ENCODE measurements around the gene TMEM242. TPM values are rescaled to one million over a fixed set of nuclear protein-coding genes. Genes with fewer than 3 reads are reported as not detected.
A peak's percentile ranks its signal among the peaks of the same experiment; 100 is the strongest.

TMEM242 gene
- total RNA-seq, 1 donor from 2014 or later: 7.5 TPM

DNA sequence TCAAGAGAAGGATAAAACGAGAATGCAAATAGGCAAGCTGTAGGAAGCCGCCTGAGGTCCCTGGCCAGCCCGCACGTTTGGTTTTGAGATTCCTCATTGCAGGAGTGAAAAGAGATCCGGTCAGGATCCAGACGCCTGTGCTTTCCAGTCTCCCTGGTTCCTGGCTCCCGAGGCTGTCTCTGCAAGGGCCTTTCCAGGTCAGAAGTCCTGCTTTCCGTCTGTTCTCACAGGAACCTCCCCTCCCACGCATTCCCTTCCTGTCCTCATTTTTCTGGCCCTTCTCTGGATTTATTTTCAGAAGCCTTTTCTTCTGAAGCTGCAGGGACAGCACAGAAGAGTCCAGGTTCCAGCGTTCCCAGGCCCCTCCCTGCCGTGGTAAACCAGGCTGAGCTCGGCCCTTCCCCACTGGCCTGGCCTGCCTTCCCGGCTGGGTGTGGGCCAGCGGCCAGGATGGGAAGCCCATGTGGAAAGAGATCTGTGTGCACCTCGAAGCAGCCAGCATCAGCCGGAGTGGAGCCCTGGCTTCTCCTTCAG lies 54.0 kb downstream of the TMEM242 start:
- DNase-seq: peak; percentile 96

DNA sequence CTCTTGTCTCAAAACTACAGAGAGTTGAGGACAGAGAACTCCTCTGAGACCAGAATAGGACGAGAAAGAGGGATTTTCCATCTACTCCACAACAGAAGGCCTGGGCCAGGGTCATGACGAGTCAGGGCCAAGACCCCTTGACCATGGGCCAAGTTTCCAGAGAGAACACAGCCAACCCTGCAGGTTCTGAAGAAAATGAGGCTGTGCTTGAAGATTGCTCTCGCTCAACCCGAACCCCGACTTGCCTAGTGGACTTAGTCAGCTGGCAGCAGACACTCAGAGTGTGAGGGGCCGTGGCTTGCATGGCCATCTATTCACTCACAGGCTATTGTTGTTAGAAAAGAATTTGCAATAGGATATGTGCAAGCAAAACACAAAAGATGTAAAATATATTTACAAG lies 54.5 kb downstream of the TMEM242 start:
- DNase-seq: no peak

DNA sequence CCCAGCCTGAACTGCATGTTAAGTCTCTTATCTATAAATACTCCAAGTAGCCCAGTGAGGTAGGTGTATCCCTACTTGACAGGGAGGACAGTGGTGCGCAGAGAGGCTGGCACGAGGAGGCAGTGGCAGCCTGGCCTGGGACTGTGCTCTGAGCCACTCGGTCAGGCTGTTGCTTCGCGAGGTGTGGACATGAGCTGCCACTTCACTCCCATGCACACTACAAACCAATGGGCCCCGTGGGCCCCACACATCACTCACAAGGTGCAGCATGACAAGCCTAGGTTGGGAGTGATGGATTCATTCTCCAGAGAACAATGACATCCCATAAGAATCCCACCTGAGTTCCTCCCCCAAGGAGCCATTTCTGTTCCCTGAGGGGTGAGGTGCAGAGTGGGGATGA lies 54.9 kb downstream of the TMEM242 start:
- DNase-seq: no peak

DNA sequence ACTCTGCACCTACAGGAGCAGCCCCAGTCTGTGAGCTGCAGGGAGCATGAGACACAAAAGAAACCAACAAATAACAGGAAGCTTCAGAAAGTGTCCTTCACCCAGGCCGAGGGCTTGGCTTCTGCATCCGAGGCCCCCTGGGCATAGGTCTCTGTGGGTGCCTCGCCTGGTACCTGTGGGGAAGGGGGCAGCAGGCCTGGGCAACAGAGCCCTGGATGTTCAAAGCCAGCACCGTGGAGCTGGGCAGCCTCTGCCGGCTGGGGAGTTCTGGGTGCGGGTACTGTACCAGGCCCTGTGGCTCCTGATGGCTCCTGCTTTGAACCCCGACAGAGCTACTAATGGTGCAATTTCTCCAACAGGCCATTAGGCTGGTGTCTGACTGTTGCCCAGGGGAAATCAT lies 55.7 kb downstream of the TMEM242 start:
- no peak for DNase-seq

DNA sequence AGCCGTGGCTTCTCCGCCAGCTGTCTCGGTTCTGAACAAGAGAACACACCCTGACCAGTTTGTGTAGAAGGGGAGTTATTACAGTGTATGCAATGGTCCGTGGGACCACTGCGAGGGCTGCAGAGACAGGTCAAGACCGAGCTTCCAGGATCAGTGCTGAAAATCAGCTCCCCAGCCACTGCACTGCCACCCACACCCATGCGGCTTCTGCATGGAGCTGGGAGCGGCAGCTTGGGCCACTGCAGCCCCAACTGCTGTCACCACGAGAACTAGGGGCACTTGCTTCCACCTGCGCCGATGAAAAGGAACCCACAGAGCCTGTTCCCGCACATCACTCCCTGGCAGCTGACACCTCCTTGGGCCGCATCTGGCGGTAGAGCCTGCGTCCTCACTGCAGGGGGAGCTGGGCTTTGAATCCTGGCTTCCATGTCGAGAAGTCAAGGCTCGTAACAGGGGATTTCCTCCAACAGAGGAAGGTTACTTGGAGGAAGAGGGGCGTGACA lies 56.2 kb downstream of the TMEM242 start:
- no peak for DNase-seq

DNA sequence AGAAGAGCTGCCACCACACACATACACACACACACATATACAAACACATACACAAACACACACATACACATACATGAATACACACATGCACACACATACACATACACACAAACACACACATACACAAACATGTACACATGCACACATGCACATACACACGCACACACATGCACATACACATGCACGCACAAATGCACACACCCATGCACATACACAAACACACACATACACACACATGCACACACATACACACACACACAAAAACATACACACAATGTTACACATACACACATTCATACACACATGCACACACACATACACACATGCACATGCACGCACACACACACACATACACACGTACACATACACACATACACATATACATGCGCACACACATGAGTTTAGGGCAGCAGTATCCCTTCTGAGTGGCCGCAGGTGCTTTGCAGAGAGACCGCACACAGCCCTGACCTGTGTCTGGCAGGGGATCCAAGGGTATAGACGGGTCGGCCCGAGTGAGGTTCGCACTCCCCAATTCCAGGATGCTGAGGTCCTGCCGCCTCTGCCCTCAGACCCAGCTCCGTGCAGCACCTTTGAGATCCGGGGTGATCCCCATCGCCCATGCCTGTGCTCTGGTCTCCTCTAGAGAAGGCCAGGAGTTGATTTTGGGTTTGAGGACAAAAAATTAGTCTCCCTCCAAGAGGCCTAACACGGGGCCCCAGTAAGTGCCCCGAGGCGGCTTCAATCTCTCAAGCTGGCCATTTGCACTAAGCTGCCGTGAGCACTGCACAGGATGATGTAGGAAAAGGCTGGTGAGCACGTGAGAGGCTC lies 56.8 kb downstream of the TMEM242 start:
- DNase-seq: no peak

DNA sequence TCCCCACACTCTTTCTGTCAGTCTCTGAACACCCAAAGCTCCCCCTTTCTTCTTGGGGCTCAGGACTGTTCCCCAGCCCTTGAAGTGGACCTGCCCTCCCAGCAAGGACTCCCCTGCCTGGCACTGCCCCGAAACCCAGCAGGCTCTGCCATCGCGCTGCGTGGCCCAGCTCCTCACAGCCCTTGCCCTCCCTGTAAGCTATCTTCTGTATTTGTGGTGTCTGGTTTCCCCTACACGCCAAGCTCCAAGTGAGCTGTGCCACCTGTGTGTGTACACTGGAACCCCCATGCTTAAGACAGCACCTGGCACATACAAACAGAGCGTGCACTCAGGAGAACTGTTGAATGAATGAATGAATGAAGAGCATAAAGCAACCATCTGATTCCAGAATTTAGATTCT lies 57.7 kb downstream of the TMEM242 start:
- DNase-seq: no peak

DNA sequence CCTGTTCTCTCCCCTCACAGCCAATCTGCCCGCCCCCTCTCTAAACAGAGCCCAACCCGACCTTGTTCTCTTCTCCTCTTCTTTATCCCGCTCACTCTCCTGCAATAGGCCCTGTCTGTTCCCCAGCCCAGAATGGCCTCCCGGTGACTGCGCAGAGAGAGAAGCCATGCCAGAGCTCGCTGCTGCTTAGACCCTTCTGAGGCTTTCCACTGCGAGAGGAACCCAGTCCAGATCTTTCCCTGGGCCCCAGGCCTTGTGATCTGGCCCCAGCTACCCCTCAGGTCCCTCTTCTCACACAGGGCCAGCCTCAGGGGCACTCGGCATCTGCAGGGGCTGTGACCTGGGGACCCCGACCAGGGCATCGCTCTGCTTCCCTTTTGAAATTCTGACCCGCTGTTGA lies 58.1 kb downstream of the TMEM242 start:
- DNase-seq: no peak

DNA sequence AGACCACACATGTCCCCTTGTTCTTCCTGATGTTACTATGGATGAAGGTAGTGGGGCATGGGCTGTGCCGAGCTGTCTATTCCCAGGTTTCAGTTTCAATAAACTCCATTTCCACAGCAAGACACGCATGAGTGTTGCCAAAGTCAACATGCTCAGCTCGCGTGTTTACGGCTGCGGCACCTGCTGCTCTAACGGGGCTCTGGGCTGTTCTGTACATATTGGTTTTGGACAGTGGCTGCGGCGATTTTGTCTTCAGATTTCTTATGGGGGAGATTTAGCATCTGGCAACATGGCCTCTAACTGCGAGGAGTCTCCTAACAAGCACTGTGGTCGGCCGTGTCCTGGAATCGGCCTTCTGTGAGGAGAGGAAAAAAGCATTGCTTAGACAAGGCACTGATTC lies 58.6 kb downstream of the TMEM242 start:
- DNase-seq: peak; percentile 20

DNA sequence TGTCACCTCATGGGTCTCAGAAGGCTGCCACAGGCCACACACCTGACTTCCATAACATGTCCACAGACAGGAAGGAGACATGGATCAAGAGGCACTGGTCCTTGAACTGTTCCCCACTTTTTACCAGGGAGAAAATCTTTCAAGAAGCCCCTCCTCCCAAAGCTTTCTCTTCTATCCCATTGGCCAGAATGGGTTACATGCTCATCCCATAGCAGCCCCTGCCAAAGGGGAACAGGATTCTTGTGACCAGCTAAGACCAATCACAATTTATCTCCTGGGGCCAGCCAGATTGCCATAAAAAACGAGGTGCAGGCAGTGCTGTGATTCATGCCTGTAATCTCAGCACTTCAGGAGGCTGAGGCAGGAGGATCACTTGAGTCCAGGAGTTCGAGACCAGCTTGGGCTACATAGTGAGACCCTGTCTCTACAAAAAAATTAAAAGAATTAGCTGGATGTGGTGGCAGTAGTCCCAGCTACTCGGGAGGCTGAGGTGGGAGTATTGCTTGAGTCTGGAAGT lies 59.4 kb downstream of the TMEM242 start:
- DNase-seq: no peak

DNA sequence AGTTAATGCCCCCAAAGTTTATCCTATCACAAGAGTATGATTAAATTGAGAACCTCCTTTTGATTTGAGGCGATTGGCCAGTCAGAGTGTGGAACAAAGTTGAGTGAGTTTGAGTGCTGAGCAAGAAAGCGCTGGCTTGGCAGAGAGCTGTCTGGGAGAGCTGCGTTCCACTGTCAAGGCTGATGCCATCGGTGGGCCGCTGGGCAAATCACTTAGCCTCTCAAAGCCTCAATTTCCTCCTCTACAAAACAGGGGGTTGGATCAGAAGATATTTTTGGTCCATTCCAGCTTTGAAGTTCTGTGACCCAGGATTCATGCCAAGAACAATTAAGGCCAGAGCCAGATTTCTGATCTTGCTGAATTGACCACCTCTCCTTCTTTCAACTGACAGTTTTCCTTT lies 60.2 kb downstream of the TMEM242 start:
- DNase-seq: peak; percentile 34

DNA sequence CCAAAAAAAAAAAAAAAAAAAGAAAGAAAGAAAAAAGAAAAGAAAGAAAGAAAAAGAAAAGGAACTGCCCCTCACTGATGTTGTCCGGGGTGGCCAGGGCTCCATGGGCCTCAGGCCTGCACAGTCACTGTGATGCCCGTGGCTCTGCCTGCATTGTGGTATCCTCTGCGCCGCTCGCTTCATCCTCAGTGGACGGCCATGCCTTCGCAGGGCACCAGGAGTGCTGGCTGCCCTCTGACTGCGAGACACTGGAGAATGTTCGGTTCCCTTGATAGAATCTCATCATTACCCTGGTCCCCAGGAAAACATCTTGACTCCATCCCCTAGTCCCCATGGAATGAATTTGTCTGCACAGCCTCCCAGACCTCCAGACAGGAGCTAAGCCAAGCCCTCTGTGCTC lies 61.7 kb downstream of the TMEM242 start:
- no peak for DNase-seq

DNA sequence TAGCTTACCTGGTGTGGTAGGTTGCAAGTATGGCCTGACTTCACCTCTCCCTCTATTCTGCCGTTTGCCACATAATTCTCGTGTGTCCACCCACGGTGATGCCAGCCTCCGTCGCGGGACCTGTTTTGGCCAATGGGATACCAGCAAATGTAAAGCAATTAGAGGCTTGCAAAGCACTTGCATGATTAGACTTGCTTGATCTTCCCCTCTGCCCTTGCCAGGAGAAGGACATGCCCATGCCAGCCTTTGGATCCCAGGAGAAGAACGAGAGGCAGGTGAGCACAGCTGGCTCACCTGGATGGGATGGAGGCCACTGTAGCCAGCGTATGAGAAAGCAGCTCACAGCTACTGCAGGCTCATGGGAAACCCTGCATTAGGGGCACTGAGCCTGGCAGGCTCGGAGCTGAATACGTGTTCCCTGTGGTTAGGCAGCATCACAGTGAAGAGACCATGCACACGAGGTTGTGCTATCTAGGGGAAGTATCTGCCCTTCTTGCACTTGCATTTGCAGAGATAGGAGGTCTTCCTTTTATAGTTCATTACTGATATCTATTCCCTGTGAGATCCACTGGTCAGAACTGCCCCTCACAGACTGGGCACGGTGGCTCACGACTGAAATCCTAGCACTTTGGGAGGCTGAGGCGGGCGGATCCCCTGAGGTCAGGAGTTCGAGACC lies 62.4 kb downstream of the TMEM242 start:
- no peak for DNase-seq

DNA sequence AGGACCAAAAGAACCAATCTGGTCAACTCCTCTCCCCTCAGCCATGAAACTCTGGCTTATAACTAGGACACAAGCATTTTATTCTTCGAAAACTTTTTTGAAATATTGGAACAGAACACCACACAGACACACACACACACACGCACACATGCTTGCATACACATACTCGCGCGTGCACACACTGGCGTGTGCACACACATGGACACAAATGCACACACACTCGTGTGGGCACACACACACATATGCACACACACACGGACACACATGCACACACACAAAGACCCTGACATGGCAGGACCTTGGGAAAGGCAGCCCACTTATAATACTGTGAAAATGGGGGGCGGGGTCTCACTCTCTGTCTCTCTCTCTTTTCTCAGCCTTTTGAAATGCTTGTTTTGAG lies 63.9 kb downstream of the TMEM242 start:
- no peak for DNase-seq

DNA sequence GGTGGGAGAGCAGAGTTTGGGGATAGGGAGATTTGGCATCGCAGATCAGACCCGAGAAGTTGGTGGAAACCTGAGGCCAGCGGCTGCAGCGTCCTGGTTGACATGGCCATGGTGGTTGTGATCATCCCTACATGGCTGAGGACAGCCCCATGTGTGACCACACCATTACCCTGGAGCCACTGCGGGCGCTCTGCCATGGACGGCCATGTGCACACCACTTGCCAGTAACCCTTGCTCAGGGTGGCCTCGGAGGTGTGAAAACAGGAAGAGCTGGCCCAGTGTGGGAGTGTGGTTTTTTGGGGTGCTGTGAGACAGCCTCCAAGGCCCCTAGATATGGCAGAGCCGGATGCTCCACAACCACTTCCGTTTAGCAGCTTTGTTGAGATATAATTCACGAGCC lies 64.4 kb downstream of the TMEM242 start:
- no peak for DNase-seq

DNA sequence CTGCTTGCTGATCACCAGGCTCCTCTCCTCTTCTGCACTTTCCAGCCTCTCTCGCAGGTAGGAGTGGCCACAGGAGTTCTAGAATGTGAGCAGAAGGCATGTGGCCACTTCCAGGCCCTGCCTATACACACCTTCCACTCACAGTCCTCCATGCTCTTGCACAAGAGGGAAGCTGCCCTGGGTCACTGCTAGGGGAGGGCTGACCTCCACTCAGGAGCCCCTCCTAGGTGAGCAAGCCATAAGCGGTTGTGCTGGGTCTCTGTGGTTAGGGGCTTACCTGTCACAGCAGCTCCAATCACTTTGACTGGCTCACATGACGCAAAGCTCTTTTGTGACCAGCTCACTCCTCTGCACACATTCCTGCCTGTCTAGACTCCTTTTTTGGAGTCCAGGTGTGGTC lies 68.2 kb downstream of the TMEM242 start:
- DNase-seq: no peak

DNA sequence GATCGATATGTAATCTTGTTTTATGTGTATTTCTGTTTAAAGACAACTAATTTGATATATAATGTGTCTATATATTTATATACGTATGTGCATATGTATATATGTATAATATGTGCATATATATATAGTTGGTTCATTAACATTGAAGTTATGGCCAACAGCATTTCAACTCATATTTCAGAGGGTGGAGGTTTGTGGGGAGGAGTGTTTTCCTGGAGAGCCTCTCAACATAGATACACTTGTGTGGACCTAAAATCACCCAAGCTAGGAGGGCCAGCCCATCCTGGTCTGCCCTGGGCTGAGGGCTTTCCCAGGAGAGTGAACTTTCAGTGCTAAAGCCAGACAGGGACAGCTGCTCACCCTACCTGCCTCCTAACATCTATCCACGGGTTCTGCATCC lies 68.8 kb downstream of the TMEM242 start:
- no peak for DNase-seq

DNA sequence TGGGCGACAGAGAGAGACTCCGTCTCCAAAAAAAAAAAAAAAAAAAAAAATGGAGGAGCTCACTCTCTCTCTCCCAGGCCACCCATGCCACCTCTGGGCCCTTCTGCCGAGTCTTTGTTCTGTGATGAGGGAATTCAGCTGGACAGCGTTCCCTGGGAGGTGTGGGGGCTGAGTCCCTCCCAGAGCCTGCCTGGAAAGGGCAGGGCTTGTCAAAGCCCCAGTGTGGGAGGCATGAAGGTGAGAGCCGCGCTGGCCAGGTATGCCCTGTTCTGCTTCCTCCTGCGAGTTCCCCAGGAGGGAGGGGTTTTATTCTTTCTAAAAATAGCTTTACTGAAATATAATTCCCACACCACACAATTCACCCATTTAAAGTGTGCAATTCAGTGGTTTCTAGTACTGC lies 69.6 kb downstream of the TMEM242 start:
- DNase-seq: no peak

DNA sequence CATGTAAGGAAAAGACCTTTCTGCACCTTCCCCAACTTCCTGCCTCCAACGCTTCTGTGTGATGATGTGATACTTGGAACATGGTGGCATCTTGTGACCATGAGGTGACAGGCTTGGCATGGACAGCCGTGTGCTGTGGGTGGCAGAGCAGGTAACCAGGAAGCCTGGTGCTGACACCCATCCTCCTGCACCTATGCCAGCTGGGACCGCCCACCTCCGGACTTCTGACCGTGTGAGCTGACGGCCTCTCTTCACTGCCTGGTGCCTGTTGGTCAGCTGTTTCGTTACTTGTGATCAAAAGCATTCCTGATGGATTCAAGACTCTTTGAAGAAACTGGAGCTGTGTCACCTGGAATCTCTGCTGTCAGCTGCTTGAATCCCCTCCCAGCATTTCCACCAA lies 70.3 kb downstream of the TMEM242 start:
- DNase-seq: peak; percentile 26

DNA sequence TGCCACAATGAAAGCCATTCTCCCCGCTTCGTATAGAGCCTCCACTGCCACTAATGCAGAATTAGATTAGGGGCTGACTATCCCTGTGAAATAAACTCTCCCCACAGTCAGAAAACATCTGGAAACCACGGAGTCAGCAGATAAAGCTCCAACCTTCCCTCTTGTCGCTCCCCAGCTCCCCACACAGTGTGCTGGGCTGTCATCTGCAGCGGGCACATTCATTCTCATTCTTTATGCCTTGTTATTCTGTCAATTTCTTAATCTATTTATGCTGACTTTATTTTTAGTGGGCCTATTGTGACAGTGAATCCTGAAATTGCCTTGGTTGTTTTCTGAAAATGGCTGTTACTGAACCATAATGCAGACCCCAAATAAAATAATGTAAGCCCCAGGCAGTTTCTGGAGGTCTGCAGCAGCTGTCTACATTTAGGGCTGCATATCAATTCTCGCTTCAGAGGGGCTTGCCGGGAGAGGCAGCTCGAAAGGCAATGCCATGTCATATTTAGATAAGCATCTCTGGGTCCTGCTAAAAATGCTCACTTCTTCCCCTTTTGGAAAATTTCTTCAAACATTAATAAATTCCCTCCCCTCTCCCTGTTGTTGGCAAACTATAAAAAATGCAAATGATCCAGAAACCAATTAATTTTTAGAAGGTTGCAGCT lies 71.6 kb downstream of the TMEM242 start:
- DNase-seq: no peak

DNA sequence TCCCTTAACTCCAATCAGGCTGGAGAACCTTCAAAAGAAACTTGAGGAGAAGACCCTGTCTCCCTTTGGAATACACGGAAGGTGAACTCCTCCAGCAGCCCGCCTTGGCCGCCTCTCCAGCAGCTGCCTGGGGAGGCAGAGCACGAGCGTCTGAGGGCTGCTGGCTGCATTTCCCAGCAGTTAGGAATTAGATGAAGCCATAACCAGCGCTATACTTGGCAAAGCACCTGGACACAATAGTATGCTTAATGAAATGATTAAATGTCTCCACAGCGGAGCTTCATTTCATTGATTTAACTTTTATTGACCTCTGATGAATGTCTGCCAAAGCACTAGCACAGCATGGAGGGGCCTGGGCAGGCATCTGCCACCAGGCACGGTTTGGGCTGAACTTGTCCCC lies 73.5 kb downstream of the TMEM242 start:
- DNase-seq: no peak

DNA sequence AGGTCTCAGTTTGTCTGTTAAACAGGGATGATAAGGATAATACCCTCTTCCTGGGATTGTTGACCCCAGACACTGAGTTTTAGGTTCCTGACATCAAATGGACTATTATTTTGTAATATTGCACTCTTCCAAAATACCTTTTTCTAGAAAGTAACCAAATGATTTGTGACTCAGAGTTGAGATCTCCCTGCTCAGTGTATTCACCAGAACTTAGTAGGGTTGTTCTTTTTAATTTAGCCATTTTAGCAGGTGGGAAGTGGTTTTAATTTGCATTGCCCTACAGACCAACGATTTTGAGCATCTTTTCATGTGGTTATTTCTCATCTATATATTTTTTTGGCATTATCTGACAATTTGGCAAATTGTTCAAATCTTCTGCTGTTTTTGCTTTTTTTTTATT lies 75.1 kb downstream of the TMEM242 start:
- DNase-seq: no peak
